Fibroblast of lung (primary cell): ENCODE measurements around the gene SERAC1. TPM values are rescaled to one million over a fixed set of nuclear protein-coding genes. Genes with fewer than 3 reads are reported as not detected.
A peak's percentile ranks its signal among the peaks of the same experiment; 100 is the strongest.

Source experiments
- DNase-seq, 2 donors: peaks; one replicate each; pipeline versions ENCODE4 v3.0.0 to v3.0.0-alpha.2; 2010; ENCODE audit warnings: low read depth in 2 of 2
- H2AFZ ChIP-seq: 2 replicates; pipeline ENCODE4 v1.5.1; 2012; ENCODE audit warnings: low read length, control low read depth, inconsistent platforms
- H3K27ac ChIP-seq: 2 replicates; pipeline ENCODE4 v1.5.1; 2011; ENCODE audit warnings: low read length, control low read depth; ENCODE audit not compliant: insufficient read depth
- H3K27me3 ChIP-seq: 2 replicates; pipeline ENCODE4 v1.5.1; 2011; ENCODE audit warnings: mild to moderate bottlenecking, low read length; ENCODE audit not compliant: control insufficient read depth, insufficient read depth
- H3K36me3 ChIP-seq: 2 replicates; pipeline ENCODE4 v1.5.1; 2011; ENCODE audit warnings: low read length; ENCODE audit not compliant: control insufficient read depth, insufficient read depth
- H3K4me1 ChIP-seq: 2 replicates; pipeline ENCODE4 v1.5.1; 2011; ENCODE audit warnings: low read length; ENCODE audit not compliant: control insufficient read depth, insufficient read depth; ENCODE audit errors: extremely low read depth
- H3K4me2 ChIP-seq: 2 replicates; pipeline ENCODE4 v1.5.1; 2011; ENCODE audit warnings: low read length, control low read depth; ENCODE audit not compliant: insufficient read depth; ENCODE audit errors: extremely low read depth
- H3K4me3 ChIP-seq, 4 experiments: fragments of 200-600 bp in 1 of 4; sonication (generic) in 1 of 4; replicated peaks in 1 of 4; 2 replicates each; pipeline ENCODE4 v1.5.1; 2011 to 2016; ENCODE audit warnings: low read length in 4 of 4, low read depth in 3 of 4, mild to moderate bottlenecking in 3 of 4, control low read depth in 2 of 4, inconsistent platforms in 1 of 4, mixed read lengths in 1 of 4; ENCODE audit not compliant: insufficient read depth in 1 of 4; ENCODE audit errors: control extremely low read depth in 1 of 4
- H3K79me2 ChIP-seq: 2 replicates; pipeline ENCODE4 v1.5.1; 2012; ENCODE audit warnings: mild to moderate bottlenecking, low read length, inconsistent platforms; ENCODE audit not compliant: control insufficient read depth, insufficient read depth
- H3K9ac ChIP-seq: 2 replicates; pipeline ENCODE4 v1.5.1; 2011; ENCODE audit warnings: mild to moderate bottlenecking, low read length, control low read depth; ENCODE audit not compliant: insufficient read depth
- H3K9me3 ChIP-seq: 2 replicates; pipeline ENCODE4 v1.5.1; 2012; ENCODE audit warnings: low read depth, low read length; ENCODE audit not compliant: control insufficient read depth, insufficient read depth
- H4K20me1 ChIP-seq: 2 replicates; pipeline ENCODE4 v1.5.1; 2011; ENCODE audit warnings: low read length; ENCODE audit not compliant: control insufficient read depth, insufficient read depth; ENCODE audit errors: extremely low read depth
- EZH2 ChIP-seq: IDR thresholded peaks from 2 replicates; pipeline ENCODE4 v1.5.1; 2012; ENCODE audit warnings: low read length, control low read depth, mild to moderate bottlenecking; ENCODE audit errors: missing control alignments
- polyA plus RNA-seq, 2 donors: library from polyadenylated mRNA; depleted of rRNA in 1 of 2; stranded (reverse) in 1 of 2; unstranded in 1 of 2; fragments of >200 nt; gene quantifications; 2 replicates each; pipeline ENCODE4 v1.2.1, GENCODE V29; 2011 to 2012; ENCODE audit warnings: missing spikeins in 1 of 2
- total RNA-seq: library from RNA; depleted of rRNA; stranded (reverse); fragments of >200 nt; gene quantifications from 2 replicates; pipeline ENCODE4 v1.2.1, GENCODE V29; 2014
- TF ChIP-seq, protein P1 (sequence below), 2 donors: IDR thresholded peaks in 1 of 2; conservative IDR thresholded peaks in 1 of 2; 1 replicate in 1 of 2; 2 replicates in 1 of 2; pipeline ENCODE4 v1.5.1; 2011 to 2012; ENCODE audit warnings: low read length in 2 of 2, control low read depth in 1 of 2, inconsistent platforms in 1 of 2, low read depth in 1 of 2, mild to moderate bottlenecking in 1 of 2

Gene SERAC1
- total and polyA plus RNA-seq, 2 donors (not counting 1 experiment from before 2014, with no cell fraction given), result 21.3 to 37.7 TPM

DNA sequence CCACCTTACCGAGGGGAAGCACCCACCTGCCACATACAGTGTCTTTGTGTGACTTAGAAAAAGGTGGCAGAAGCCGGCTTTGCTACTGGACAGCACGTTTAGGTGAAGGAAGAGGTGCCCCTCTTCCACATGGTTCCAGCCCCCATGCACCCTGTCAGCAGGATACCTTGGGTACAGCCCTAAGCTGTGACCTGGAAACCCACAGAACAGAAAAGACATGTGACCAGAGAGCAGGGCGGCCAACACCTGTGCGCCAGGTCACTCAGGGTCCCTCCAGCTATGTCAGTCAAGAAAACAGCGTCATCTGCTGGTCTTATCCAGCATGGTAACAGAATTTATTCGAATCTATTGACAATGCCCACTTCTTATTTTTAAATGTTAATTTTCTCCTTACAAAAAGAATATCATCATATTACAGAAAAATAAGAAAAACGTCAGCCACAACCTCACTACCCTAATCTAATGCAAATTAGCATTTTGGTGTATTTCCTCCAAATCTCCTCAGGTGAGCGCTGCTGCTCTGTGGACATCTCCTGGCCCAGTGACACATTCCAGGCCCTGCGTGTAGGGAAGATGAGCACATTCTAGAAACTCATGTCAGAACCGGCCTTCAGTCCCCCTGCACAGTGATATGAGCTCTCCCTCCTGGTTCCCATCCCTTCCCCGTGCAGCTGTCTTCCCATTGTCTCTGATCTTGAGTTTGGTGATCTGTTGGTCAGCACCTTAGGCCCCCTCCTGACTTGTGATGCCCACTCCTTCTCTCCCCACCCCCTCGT lies 37.3 kb upstream of the SERAC1 start:
- Histone ChIP-seq H3K4me3 (no peak overlapping the region), H4K20me1 (no peaks in the 10 kb centered on the region), H2AFZ (no peak overlapping the region), H3K9ac (no peak overlapping the region), H3K4me2 (no peak overlapping the region), H3K27me3 (no peaks in the 10 kb centered on the region), H3K79me2 (no peaks in the 10 kb centered on the region), H3K27ac (no peak overlapping the region), H3K9me3 (no peaks in the 10 kb centered on the region), H3K4me1 (peaks cover 2% of the 10 kb centered on the region), H3K36me3 (no peaks in the 10 kb centered on the region)
- DNase-seq, result peak in 1 of 2 donors; percentile 10
- TF ChIP-seq, protein P1, sequence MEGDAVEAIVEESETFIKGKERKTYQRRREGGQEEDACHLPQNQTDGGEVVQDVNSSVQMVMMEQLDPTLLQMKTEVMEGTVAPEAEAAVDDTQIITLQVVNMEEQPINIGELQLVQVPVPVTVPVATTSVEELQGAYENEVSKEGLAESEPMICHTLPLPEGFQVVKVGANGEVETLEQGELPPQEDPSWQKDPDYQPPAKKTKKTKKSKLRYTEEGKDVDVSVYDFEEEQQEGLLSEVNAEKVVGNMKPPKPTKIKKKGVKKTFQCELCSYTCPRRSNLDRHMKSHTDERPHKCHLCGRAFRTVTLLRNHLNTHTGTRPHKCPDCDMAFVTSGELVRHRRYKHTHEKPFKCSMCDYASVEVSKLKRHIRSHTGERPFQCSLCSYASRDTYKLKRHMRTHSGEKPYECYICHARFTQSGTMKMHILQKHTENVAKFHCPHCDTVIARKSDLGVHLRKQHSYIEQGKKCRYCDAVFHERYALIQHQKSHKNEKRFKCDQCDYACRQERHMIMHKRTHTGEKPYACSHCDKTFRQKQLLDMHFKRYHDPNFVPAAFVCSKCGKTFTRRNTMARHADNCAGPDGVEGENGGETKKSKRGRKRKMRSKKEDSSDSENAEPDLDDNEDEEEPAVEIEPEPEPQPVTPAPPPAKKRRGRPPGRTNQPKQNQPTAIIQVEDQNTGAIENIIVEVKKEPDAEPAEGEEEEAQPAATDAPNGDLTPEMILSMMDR (conservative IDR thresholded peaks at IDR 0.05 in 1 of 2, IDR thresholded peaks at IDR 0.05 in 1 of 2; ENCODE audit: low read depth in 1 of 2, low read length in 2 of 2), result peak; percentile 31 to 47
- no peak for TF ChIP-seq EZH2

DNA sequence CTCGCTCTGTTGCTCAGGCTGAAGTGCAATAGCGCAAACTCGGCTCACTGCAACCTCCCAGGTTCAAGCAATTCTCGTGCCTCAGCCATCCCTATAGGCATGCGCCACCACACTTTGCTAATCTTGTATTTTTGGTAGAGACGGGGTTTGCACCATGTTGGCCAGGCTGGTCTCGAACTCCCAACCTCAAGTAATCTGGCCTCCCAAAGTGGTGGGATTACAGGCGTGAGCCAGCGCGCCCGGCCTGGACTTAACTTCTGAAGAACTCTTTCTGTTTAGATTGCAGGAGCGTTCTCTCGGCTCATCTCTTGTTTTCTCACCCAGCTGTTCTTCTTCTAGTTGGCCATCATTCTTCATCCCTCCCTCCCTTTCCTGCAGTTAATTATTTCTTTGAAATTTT lies 30.4 kb upstream of the SERAC1 start:
- Histone ChIP-seq H4K20me1 (no peaks in the 10 kb centered on the region), H3K4me1 (no peaks in the 10 kb centered on the region), H3K27me3 (no peaks in the 10 kb centered on the region), H3K27ac (no peak overlapping the region), H3K79me2 (no peaks in the 10 kb centered on the region), H3K9ac (no peak overlapping the region), H3K9me3 (no peaks in the 10 kb centered on the region), H2AFZ (no peak overlapping the region), H3K36me3 (no peaks in the 10 kb centered on the region), H3K4me3 (no peak overlapping the region), H3K4me2 (no peak overlapping the region)
- DNase-seq, result no peak
- TF ChIP-seq EZH2, result no peak
- TF ChIP-seq, protein P1 (conservative IDR thresholded peaks at IDR 0.05 in 1 of 2, IDR thresholded peaks at IDR 0.05 in 1 of 2; ENCODE audit: low read depth in 1 of 2, low read length in 2 of 2), result no peak

DNA sequence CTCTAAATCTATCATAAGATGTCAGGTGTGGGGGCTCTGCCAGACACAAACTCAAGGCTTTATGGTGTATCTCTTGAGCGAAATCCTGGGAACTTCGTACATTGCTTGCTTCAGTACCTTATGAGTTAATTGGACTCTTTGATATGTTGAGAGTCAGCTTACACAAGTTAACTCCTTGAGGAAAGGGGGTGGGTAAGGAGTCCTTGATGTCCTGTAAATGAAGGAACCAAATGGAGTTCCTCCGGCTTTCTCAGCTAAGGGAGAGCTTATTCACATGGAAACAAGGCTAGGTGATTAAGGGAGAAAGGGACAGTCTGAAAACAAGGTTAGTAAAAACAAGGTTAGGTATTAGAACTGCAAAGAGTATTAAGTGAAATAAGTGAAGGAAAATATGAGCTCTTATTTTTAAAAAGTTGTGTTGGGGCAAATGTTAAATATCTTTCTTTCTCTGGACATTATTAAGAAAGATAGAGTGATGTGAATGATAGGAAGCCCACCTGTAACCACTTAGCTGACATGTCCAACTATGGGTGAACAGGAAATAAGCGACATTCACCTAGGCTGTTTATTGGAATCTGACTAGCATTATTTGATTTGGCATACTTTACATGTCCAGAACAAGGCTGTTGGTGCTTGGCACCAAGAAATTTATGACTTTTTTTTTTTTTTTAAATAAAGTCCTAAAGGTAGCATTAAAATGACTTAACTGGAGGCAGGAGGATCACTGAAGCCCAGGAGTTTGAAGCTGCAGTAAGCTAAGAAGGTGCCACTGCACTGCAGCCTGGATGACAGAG lies 26.6 kb upstream of the SERAC1 start:
- no peak overlapping the region for H3K4me3 ChIP-seq
- H3K9ac ChIP-seq, result no peak overlapping the region

More for the DNA sequence above, 26.6 kb upstream of the SERAC1 start:
- H3K27ac ChIP-seq, result no peak overlapping the region
- H3K4me2 ChIP-seq, result no peak overlapping the region
- no peak overlapping the region for H2AFZ ChIP-seq
- DNase-seq, result no peak
- peaks cover 1% of the 10 kb centered on the region for H3K36me3 ChIP-seq
- H3K9me3 ChIP-seq, result no peaks in the 10 kb centered on the region
- TF ChIP-seq, protein P1 (conservative IDR thresholded peaks at IDR 0.05 in 1 of 2, IDR thresholded peaks at IDR 0.05 in 1 of 2; ENCODE audit: low read depth in 1 of 2, low read length in 2 of 2), result no peak
- no peak for TF ChIP-seq EZH2
- H3K4me1 ChIP-seq, result no peaks in the 10 kb centered on the region
- H3K79me2 ChIP-seq, result no peaks in the 10 kb centered on the region
- H4K20me1 ChIP-seq, result no peaks in the 10 kb centered on the region
- no peaks in the 10 kb centered on the region for H3K27me3 ChIP-seq
